A549 (cell line): ENCODE data around the gene ACTR6. TPM values are rescaled to one million over a fixed set of nuclear protein-coding genes. Genes with fewer than 3 reads are reported as not detected.
"Not testable (repeated sequence)": the region's sequence is repeated elsewhere in the genome, so short reads cannot be mapped to it uniquely, and the experiment has no call there.

ENCODE experiments used
- ATAC-seq, 2 experiments: fragments of 200-7000 bp in 1 of 2; fragments of >200 bp in 1 of 2; cut with Nextera tagmentation in 1 of 2; cut with Tn5 transposase in 1 of 2; 3 replicates each; pipeline versions ENCODE4 v1.8.0 to v1.9.1; 2018 to 2020; ENCODE audit warnings: mild to moderate bottlenecking in 1 of 2, moderate library complexity in 1 of 2
- CTCF ChIA-PET: fragments of 300-600 bp; sonication (Branson Sonifier 250); formaldehyde crosslinking; extraction: SDS; loops from one replicate; lab custom pipeline; 2021; ENCODE audit warnings: antibody characterized with exemption, inconsistent platforms; lab: Yijun Ruan, JAX
- POLR2A ChIA-PET: fragments of 350-600 bp; formaldehyde crosslinking; extraction: SDS; loops from one replicate; lab custom pipeline; 2021; ENCODE audit warnings: antibody characterized with exemption, inconsistent platforms; lab: Yijun Ruan, JAX
- DNase-seq, 2 experiments: peaks; one replicate each; pipeline versions ENCODE4 v3.0.0 to v3.0.0-alpha.2; 2011 to 2016; ENCODE audit warnings: low read depth in 1 of 2, low spot score in 1 of 2
- FAIRE-seq: peaks from 2 replicates; lab custom pipeline; 2011; peaks lifted over from hg19 to GRCh38; lab: Jason Lieb, UNC
- H3K27ac ChIP-seq, 2 experiments: fragments of >200 bp; sonication (Bioruptor Twin); formaldehyde crosslinking; 3 replicates each; pipeline ENCODE4 v1.5.1; 2016 to 2017
- H3K4me1 ChIP-seq: fragments of >200 bp; sonication (Bioruptor Twin); formaldehyde crosslinking; 3 replicates; pipeline ENCODE4 v1.6.1; 2016
- H3K4me2 ChIP-seq: fragments of >200 bp; sonication (Bioruptor Twin); formaldehyde crosslinking; 3 replicates; pipeline ENCODE4 v1.6.1; 2016
- H3K4me3 ChIP-seq: fragments of >200 bp; sonication (Bioruptor Twin); formaldehyde crosslinking; 3 replicates; pipeline ENCODE4 v1.5.1; 2016
- H3K9me3 ChIP-seq: fragments of >200 bp; sonication (Bioruptor Twin); formaldehyde crosslinking; 3 replicates; pipeline ENCODE4 v1.6.1; 2016
- CBX2 ChIP-seq: fragments of 200-600 bp; sonication (generic); IDR thresholded peaks from 2 replicates; pipeline ENCODE4 v1.6.1; 2016; ENCODE audit warnings: low read depth, mild to moderate bottlenecking, borderline replicate concordance
- CEBPB ChIP-seq, 2 experiments: fragments of >200 bp in 1 of 2; sonication (Bioruptor Twin) in 1 of 2; formaldehyde crosslinking in 1 of 2; IDR thresholded peaks; 2 replicates each; pipeline ENCODE4 v1.6.1; 2012 to 2016
- CHD2 ChIP-seq: fragments of 150-350 bp; IDR thresholded peaks from 2 replicates; pipeline ENCODE4 v1.6.1; 2014; ENCODE audit warnings: low read length; ENCODE audit not compliant: partially characterized antibody
- CHD4 ChIP-seq: fragments of 200-600 bp; sonication (generic); IDR thresholded peaks from 2 replicates; pipeline ENCODE4 v1.6.1; 2016; ENCODE audit warnings: antibody characterized with exemption, mild to moderate bottlenecking, borderline replicate concordance
- FOSL2 ChIP-seq, 2 experiments: fragments of 450-650 bp in 1 of 2; fragments of >200 bp in 1 of 2; sonication (Bioruptor Twin) in 1 of 2; formaldehyde crosslinking; IDR thresholded peaks; 2 replicates each; pipeline versions ENCODE4 v1.5.0 to v1.6.1; 2016 to 2020; ENCODE audit warnings: mild to moderate bottlenecking in 1 of 2, moderate library complexity in 1 of 2
- FOXS1 ChIP-seq: fragments of 250-450 bp; sonication (Bioruptor Pico); IDR thresholded peaks from 2 replicates; pipeline ENCODE4 v1.5.0; 2020; ENCODE audit warnings: mild to moderate bottlenecking, moderate library complexity
- GATA3 ChIP-seq: IDR thresholded peaks from 2 replicates; pipeline ENCODE4 v1.6.1; 2012; ENCODE audit warnings: borderline replicate concordance
- HEYL ChIP-seq: fragments of 250-450 bp; sonication (Bioruptor Pico); IDR thresholded peaks from 2 replicates; pipeline ENCODE4 v1.8.0; 2021; ENCODE audit warnings: mild to moderate bottlenecking, moderate library complexity
- HOXA7 ChIP-seq: fragments of 250-450 bp; sonication (Bioruptor Pico); IDR thresholded peaks from 2 replicates; pipeline ENCODE4 v1.5.0; 2020; ENCODE audit warnings: mild to moderate bottlenecking, moderate library complexity
- JUNB ChIP-seq: fragments of >200 bp; sonication (Bioruptor Twin); formaldehyde crosslinking; IDR thresholded peaks from 2 replicates; pipeline ENCODE4 v1.6.1; 2016
- KDM5A ChIP-seq: fragments of 200-600 bp; sonication (generic); IDR thresholded peaks from 2 replicates; pipeline ENCODE4 v1.6.1; 2016; ENCODE audit warnings: antibody characterized with exemption, mild to moderate bottlenecking
- MAX ChIP-seq: IDR thresholded peaks from 2 replicates; pipeline ENCODE4 v1.6.1; 2012
- NFE2L2 ChIP-seq: fragments of 150-350 bp; conservative IDR thresholded peaks from 2 replicates; pipeline ENCODE4 v1.6.1; 2014; ENCODE audit warnings: low read length
- NPAS2 ChIP-seq: fragments of 250-450 bp; sonication (Bioruptor Pico); IDR thresholded peaks from 2 replicates; pipeline ENCODE4 v1.8.0; 2022; ENCODE audit warnings: mild to moderate bottlenecking, moderate library complexity, borderline replicate concordance
- POLR2AphosphoS2 ChIP-seq: conservative IDR thresholded peaks from 2 replicates; pipeline ENCODE4 v1.6.1; 2012; ENCODE audit warnings: low read length, improper control_type of control experiment, inconsistent platforms
- RARB ChIP-seq: fragments of 250-450 bp; sonication (Bioruptor Pico); IDR thresholded peaks from 2 replicates; pipeline ENCODE4 v1.8.0; 2021; ENCODE audit warnings: mild to moderate bottlenecking, moderate library complexity
- RCOR1 ChIP-seq: fragments of 150-350 bp; IDR thresholded peaks from 2 replicates; pipeline ENCODE4 v1.6.1; 2014; ENCODE audit warnings: antibody characterized with exemption, low read length, low read depth
- RFX5 ChIP-seq: fragments of 450-650 bp; IDR thresholded peaks from 2 replicates; pipeline ENCODE4 v1.7.1; 2014; ENCODE audit warnings: antibody characterized with exemption, mild to moderate bottlenecking, moderate library complexity
- ZC3H11A ChIP-seq: fragments of 450-650 bp; IDR thresholded peaks from 2 replicates; pipeline ENCODE4 v1.6.1; 2014; ENCODE audit warnings: antibody characterized with exemption, mild to moderate bottlenecking
- WGBS: methylation state at CpG from one replicate; pipeline ENCODE4 v1.1.6; 2017; ENCODE audit errors: missing lambda C conversion rate; 5-methylcytosine and 5-hydroxymethylcytosine counted together
- polyA plus RNA-seq, 4 experiments: library from polyadenylated mRNA; depleted of rRNA in 3 of 4; stranded (reverse); fragments of >200 nt; fragmentation: RNase III in 1 of 4; extraction: RNeasy Plus Mini Kit Qiagen cat#74134 plus additional on column Dnase treatment in 1 of 4; gene quantifications; 2 replicates in 3 of 4; 3 replicates in 1 of 4; pipeline ENCODE4 v1.2.3, GENCODE V29; 2011 to 2017
- TF ChIP-seq, protein P1 (sequence below): fragments of 200-600 bp; sonication (generic); IDR thresholded peaks from 2 replicates; pipeline ENCODE4 v1.6.1; 2016; ENCODE audit warnings: antibody characterized with exemption, mild to moderate bottlenecking, moderate library complexity

ACTR6 gene
- polyA plus RNA-seq, 2 of the 4 experiments (the other 2 are of a cell fraction) = 37.0 to 50.1 TPM

DNA sequence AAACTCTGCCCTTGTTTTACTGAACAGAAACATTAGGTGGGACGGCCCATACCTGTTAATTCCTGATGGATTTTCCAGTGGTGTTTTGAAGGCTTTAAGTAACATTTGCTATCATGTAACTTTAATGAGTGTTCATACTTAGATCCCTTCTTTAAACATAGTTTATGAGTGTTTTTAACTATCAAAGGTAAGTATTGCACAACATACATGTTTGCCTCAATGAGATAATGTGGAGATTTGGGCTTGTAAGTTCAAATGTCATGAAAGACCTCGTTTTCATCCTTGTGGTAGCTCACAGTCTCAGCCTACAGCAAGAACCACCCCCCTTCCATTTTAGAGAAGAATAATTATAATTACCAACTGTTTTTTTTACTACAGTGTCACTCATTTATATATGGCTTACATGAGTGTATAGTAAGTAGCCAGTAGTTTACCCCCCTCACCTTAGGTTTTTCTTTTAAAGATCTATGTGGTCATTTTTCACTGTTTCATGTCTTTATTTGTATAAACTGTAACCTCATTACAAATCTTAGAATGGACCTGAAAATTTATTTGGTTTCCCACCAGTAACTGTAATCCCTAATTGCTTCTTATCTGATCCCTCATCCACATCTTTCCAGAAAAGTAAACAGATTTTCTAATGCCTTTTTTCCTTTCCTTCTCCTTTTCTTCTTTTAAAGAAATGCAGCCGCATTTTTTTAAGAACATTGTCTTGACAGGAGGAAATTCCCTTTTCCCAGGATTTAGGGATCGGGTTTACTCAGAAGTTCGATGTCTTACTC, 18.9 kb downstream of the ACTR6 start:
- 79% methylated on average over 5 of the region's 5 CpGs for WGBS
- Histone ChIP-seq H3K4me2 (no peak overlapping the region), H3K4me3 (no peak overlapping the region), H3K27ac (no peak overlapping the region), H3K4me1 (no peaks in the 10 kb centered on the region), H3K9me3 (no peaks in the 10 kb centered on the region)
- ATAC-seq = no peak
- no peak for DNase-seq
- ChIA-PET CTCF (no interaction called here), POLR2A (no interaction called here)
- TF ChIP-seq CHD4 (no peak), NPAS2 (CRISPR knock-in tag) (no peak), POLR2AphosphoS2 (no peak), CBX2 (no peak), HEYL (CRISPR knock-in tag) (no peak), RCOR1 (no peak), RFX5 (no peak), ZC3H11A (no peak), KDM5A (no peak), FOXS1 (CRISPR knock-in tag) (no peak), FOSL2 (IDR thresholded peaks at IDR 0.05) (no peak), FOSL2 (CRISPR knock-in tag; IDR thresholded peaks at IDR 0.05) (no peak), CHD2 (no peak), MAX (no peak), NFE2L2 (no peak), GATA3 (no peak), JUNB (no peak), HOXA7 (CRISPR knock-in tag) (no peak)
- TF ChIP-seq, protein P1, sequence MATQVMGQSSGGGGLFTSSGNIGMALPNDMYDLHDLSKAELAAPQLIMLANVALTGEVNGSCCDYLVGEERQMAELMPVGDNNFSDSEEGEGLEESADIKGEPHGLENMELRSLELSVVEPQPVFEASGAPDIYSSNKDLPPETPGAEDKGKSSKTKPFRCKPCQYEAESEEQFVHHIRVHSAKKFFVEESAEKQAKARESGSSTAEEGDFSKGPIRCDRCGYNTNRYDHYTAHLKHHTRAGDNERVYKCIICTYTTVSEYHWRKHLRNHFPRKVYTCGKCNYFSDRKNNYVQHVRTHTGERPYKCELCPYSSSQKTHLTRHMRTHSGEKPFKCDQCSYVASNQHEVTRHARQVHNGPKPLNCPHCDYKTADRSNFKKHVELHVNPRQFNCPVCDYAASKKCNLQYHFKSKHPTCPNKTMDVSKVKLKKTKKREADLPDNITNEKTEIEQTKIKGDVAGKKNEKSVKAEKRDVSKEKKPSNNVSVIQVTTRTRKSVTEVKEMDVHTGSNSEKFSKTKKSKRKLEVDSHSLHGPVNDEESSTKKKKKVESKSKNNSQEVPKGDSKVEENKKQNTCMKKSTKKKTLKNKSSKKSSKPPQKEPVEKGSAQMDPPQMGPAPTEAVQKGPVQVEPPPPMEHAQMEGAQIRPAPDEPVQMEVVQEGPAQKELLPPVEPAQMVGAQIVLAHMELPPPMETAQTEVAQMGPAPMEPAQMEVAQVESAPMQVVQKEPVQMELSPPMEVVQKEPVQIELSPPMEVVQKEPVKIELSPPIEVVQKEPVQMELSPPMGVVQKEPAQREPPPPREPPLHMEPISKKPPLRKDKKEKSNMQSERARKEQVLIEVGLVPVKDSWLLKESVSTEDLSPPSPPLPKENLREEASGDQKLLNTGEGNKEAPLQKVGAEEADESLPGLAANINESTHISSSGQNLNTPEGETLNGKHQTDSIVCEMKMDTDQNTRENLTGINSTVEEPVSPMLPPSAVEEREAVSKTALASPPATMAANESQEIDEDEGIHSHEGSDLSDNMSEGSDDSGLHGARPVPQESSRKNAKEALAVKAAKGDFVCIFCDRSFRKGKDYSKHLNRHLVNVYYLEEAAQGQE = no peak
- FAIRE-seq = no peak

DNA sequence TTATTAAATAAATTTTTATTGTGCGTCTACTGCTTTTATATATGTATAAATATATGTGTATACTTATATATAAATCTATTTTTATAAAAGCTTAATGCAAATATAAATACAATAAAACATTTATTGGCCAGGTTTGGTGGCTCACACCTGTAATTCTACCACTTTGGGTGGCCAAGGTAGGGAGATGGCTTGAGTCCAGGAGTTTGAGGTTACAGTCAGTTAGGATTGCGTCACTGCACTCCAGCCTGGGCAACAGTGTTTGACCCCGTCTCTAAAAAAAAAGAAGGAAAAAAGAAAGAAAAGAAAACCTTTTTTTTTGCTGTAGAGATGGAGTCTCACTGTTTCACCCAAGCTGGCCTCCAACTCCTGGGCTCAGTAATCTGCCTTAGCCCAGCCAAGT, 20.9 kb downstream of the ACTR6 start:
- ChIA-PET POLR2A (interaction anchor here (0.6 kb wide), 1 partner anchor 1379 kb away, joined by 3 read pairs; no protein-coding TSS in a partner anchor), CTCF (interaction anchor here (0.6 to 1.8 kb wide), 4 partner anchors 10 to 658 kb away, joined by 3 to 6 read pairs (median 3); no protein-coding TSS in a partner anchor)
- FAIRE-seq (no peak), ATAC-seq (no peak), DNase-seq (no peak)
- TF ChIP-seq CEBPB (IDR thresholded peaks at IDR 0.05) (peak; percentile 17 to 35; a peak in 1 of 4 replicates), NFE2L2 (no peak), RARB (CRISPR knock-in tag) (no peak)
- Histone ChIP-seq H3K9me3 (no peaks in the 10 kb centered on the region), H3K4me3 (no peak overlapping the region), H3K4me1 (no peaks in the 10 kb centered on the region), H3K4me2 (no peak overlapping the region), H3K27ac (no peak overlapping the region)
- 94% methylated on average over 3 of the region's 3 CpGs for WGBS

DNA sequence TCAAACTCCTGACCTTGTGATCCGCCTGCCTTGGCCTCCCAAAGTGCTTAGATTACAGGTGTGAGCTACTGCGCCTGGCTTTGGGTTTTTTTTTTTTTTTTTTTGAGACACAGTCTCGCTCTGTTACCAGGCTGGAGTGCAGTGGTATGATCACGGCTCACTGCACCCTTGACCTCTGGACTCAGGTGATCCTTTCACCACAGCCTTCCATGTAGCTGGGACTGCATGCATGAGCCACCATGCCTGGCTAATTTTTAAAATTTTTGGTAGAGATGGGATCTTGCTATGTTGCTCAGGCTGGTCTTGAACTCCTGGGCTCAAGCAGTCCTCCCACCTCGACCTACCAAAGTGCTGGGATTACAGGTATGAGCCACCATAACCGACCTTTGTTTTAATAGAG, 21.6 kb downstream of the ACTR6 start:
- H3K4me1 ChIP-seq, DNase-seq, H3K4me2 ChIP-seq, H3K9me3 ChIP-seq, POLR2A ChIA-PET, FAIRE-seq, H3K4me3 ChIP-seq, H3K27ac ChIP-seq, ATAC-seq: not testable (repeated sequence)
- CTCF ChIA-PET = interaction anchor here (1.0 to 1.8 kb wide), 3 partner anchors 11 to 13 kb away, joined by 3 to 6 read pairs (median 3); no protein-coding TSS in a partner anchor
- whole genome bisulfite sequencing = 88% methylated on average over 6 of the region's 6 CpGs
